ENCODE results near the gene VPS11.

The VPS11 gene

GRCh38 chr11:119126675-119127268, 59.2 kb downstream of the VPS11 start:
- DNase-seq, result no peak

- DNase-seq, result no peak
Measured at GRCh38 chr11:119130662-119131061, 63.0 kb downstream of the VPS11 start.

Measured in stimulated activated CD4-positive, alpha-beta T cell treated with anti-CD3 and anti-CD28 coated beads, Interleukin-2, amount 100 ng/mL, for 24 hours (primary cell).